Measurements from ENCODE around the gene TTC34.
"Not testable (repeated sequence)": the region's sequence is repeated elsewhere in the genome, so short reads cannot be mapped to it uniquely, and the experiment has no call there.

The TTC34 gene

DNA sequence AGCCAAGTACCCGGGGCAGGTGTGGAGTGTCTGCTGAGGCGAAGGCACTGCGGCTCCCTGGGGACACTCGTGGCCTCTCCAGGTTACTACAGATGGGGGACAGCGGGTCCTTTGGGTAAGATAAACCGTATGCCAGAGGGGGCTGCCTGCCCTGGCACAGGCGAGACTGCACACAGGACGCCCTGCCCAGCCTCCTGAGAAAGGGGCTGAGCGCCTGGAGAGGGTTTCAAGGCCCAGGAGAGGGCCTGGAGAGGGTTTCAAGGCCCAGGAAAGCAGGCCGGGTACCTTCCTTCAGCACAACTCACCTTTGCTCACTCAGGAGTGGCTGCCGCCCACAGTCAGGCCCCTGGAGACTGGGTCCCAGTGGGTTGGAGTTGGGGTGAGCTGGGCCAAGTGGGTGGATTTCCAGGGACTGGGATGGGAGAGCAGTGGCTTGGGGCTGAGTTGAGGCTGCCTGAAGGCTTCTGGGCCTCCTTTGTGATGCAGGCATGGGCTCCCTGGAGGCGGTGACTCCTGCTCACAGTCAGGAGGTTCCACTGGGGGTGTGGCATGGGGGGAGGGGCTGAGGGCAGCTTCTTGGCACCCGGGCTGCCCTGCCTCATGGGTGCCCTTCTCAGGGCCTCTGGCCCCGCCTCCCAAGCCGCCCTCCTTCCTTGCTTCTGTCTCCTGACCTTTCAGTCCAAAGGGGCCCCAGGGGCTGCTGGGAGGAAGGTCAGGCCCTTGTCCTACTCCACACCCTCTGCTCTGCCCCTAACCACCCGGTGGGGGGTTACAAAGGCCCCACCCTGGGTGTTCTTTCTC is 168.7 kb downstream of the TTC34 start, which contains the start of gene MMEL1:
Gene MMEL1, minus strand, starts transcription at position 456 of the 801 bp plus-strand sequence. CDS start 3,532 bp downstream, outside the sequence.
- H3K27me3 Mint-ChIP-seq, result peaks cover 51% of the 10 kb centered on the region
- ATAC-seq (no peak), DNase-seq (no peak)
- peak within 1 kb of the TSS; percentile 7 to 84 for H3K27ac Mint-ChIP-seq
- peaks cover 4 to 24% of the 10 kb centered on the region in 2 donors for H3K9me3 Mint-ChIP-seq
- H3K4me1 Mint-ChIP-seq, result peaks cover 31% of the 10 kb centered on the region
- H3K4me3 Mint-ChIP-seq, result no peak within 1 kb of the TSS

GRCh38 chr1:2632051-2632430 is 169.5 kb downstream of the TTC34 start:
- H3K9me3 Mint-ChIP-seq, result peaks cover 3 to 21% of the 10 kb centered on the region in 2 donors
- peaks cover 58% of the 10 kb centered on the region for H3K27me3 Mint-ChIP-seq
- ATAC-seq (no peak), DNase-seq (no peak)
- H3K4me3 Mint-ChIP-seq, result no peak overlapping the region
- peaks cover 31% of the 10 kb centered on the region for H3K4me1 Mint-ChIP-seq
- H3K27ac Mint-ChIP-seq, result peak overlapping the region in 1 of 2 donors; percentile 84

DNA sequence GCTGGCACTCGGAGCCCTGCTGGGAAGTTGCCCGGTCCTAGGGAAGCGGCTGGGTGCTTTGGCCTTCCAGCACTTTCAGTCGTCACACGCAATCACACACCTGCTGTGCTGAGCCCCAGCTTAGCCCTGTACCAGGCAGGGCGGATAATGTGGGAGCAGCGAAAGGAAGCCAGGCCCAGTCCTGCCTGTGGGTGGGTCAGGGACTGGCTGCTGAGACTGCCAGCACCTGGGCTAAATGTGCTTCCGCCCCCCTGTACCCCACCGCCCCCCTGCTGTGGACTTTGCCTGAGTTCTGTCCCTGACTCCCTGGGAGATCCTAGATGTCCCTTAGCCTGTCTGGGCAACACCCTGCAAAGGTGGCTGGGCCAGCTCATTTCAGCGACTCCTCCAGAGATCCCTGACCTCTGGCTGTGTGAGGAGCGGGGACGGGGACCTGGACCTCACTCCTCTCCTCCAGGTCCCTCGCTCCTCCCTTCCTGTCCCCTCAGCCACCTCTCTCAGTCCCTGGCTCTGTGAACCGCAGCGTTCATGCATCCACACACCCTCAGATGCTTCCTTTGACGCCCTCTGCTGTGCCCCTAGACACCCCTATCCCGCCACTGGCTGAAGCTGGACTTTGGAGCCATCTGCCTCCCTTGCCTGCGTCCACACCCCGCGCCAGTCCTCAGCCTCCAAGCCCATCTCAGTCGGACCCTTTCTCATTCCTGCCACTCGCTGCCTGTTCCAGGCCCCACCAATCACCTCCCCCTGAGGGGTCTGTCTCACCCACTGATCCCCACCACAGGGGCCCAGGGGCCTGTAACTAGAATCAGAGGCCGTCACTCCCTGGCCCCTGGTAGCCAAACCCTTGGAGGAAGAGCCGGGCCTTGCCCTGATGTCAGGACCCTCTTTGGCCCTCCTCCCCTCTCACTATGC is 170.1 kb downstream of the TTC34 start:
- Mint-ChIP-seq H3K4me1 (peaks cover 31% of the 10 kb centered on the region), H3K27me3 (peaks cover 62% of the 10 kb centered on the region), H3K27ac (no peak overlapping the region), H3K4me3 (no peak overlapping the region), H3K9me3 (peaks cover 0 to 15% of the 10 kb centered on the region in 2 donors)
- no peak for ATAC-seq
- no peak for DNase-seq

GRCh38 chr1:2630498-2631135 is 170.9 kb downstream of the TTC34 start:
- peaks cover 0 to 10% of the 10 kb centered on the region in 2 donors for H3K9me3 Mint-ChIP-seq
- H3K4me3 Mint-ChIP-seq, result no peak overlapping the region
- H3K27ac Mint-ChIP-seq, result no peak overlapping the region
- H3K4me1 Mint-ChIP-seq, result peaks cover 31% of the 10 kb centered on the region
- H3K27me3 Mint-ChIP-seq, result peaks cover 65% of the 10 kb centered on the region
- DNase-seq (no peak), ATAC-seq (no peak)

- Mint-ChIP-seq H3K27ac (no peak overlapping the region), H3K4me3 (peak overlapping the region in 1 of 2 donors; percentile 26), H3K27me3 (peaks cover 71% of the 10 kb centered on the region), H3K9me3 (peaks cover 0 to 10% of the 10 kb centered on the region in 2 donors), H3K4me1 (peaks cover 31% of the 10 kb centered on the region)
- DNase-seq (no peak), ATAC-seq (no peak)
These were observed 171.6 kb downstream of the TTC34 start for GRCh38 chr1:2629627-2630497.

DNA sequence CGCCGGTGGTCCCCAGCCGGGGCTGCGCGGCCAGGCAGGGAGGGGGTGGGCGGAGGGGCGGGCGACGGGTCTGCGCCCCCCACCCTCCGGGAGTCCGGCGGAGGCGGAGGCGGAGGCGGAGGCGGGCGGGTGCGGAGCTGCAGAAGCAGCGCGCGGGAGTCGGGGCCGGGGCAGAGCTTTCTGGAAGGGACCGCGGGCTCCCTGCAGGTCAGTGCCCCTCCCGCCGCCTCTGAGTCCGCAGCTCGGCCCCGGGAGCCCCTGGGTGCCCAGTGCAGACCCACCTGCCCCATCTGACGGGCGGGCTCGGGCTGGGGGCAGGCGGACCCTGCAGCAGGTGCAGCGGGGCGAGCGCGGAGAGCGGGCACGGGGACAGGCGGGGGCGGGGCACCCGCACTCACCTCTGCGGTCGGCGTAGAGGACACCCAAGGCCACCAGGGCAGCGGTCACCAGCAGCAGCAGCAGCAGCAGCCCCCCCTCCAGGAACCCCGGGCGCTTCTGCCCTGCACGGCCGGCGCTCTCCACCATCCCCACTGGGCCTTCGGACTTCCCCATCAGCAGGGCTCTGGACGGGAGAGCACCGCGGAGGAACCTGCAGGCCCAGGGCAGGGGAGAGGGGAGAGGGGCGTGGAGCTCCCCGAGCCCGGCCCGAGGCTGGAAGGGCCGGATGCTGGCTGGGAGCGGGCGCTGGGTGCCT is 172.4 kb downstream of the TTC34 start:
- peak overlapping the region in 1 of 2 donors; percentile 21 for H3K4me3 Mint-ChIP-seq
- peak; percentile 49 for ATAC-seq

GRCh38 chr1:2628191-2628932 is 173.1 kb downstream of the TTC34 start:
- H3K27ac Mint-ChIP-seq, result no peak overlapping the region
- peaks cover 77% of the 10 kb centered on the region for H3K27me3 Mint-ChIP-seq
- ATAC-seq (peak; percentile 50), DNase-seq (no peak)
- peaks cover 0 to 10% of the 10 kb centered on the region in 2 donors for H3K9me3 Mint-ChIP-seq
- H3K4me3 Mint-ChIP-seq, result peak overlapping the region; percentile 44 to 70
- peaks cover 37% of the 10 kb centered on the region for H3K4me1 Mint-ChIP-seq

More for the DNA sequence above, 172.4 kb downstream of the TTC34 start:
- Mint-ChIP-seq H3K27ac (no peak overlapping the region), H3K27me3 (peaks cover 77% of the 10 kb centered on the region), H3K9me3 (peaks cover 0 to 10% of the 10 kb centered on the region in 2 donors), H3K4me1 (peaks cover 32% of the 10 kb centered on the region)
- DNase-seq, result no peak

DNA sequence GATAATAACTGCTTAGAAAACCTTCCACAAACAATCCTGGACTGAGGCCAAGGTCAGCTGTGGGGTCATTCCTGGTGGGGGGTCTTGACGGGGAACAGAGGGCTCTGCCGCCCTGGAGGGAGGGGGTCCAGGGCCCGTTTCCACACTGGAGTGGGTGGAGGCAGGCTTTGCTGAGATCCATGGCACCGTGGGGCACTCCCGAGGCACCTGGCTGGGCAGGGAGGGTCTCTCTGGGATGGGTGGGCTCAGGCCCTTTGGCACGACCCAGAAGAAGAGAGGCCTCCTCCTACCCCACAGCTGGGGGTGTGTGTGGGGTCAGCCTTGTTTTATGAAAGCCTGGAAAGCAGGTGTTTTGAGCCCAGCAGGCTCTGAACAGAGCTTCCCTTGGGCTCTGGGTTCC is 173.7 kb downstream of the TTC34 start:
- ATAC-seq, result no peak
- Mint-ChIP-seq H3K27ac (no peak overlapping the region), H3K4me3 (peak overlapping the region in 1 of 2 donors; percentile 26), H3K4me1 (peaks cover 37% of the 10 kb centered on the region), H3K9me3 (peaks cover 0 to 10% of the 10 kb centered on the region in 2 donors), H3K27me3 (peaks cover 77% of the 10 kb centered on the region)
- no peak for DNase-seq

DNA sequence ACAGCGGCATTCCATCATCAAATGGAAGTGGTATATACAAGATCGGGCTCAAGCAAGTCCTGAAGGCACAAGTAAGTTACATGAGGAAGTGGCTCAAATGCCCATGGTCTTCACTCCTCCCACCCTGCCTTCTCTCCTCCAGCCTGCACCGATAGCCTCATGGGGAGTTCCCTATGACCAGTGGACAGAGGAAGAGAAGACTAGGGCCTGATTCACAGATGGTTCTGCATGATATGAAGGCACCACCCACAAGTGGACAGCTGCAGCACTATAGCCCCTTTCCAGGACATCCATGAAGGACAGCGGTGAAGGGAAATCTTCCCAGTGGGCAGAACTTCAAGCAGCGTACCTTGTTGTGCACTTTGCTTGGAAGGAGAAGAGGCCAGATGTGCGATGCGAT is 175.7 kb downstream of the TTC34 start:
- DNase-seq, H3K27ac Mint-ChIP-seq, H3K4me3 Mint-ChIP-seq, ATAC-seq: not testable (repeated sequence)
- peaks cover 0 to 16% of the 10 kb centered on the region in 2 donors for H3K9me3 Mint-ChIP-seq
- peaks cover 31% of the 10 kb centered on the region for H3K4me1 Mint-ChIP-seq
- H3K27me3 Mint-ChIP-seq, result peaks cover 59% of the 10 kb centered on the region

DNA sequence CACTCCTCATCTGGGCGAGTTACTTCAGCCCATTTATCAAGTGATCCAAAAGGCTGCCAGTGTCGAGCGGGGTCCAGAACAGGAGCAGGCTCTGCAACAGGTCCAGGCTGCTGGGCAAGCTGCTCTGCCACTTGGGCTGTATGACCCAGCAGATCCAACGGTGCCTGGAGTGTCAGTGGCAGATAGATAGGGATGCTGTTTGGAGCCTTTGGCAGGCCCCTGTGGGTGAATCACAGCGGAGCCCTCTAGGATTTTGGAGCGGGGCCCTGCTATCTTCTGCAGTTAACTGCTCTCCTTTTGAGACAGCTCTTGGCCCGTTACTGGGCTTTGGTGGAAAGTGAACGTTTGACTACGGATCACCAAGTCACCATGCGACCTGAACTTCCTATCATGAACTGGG is 176.2 kb downstream of the TTC34 start:
- H3K27me3 Mint-ChIP-seq, result peaks cover 55% of the 10 kb centered on the region
- H3K4me3 Mint-ChIP-seq, result no peak overlapping the region
- no peak for ATAC-seq
- peaks cover 0 to 12% of the 10 kb centered on the region in 2 donors for H3K9me3 Mint-ChIP-seq
- peaks cover 31% of the 10 kb centered on the region for H3K4me1 Mint-ChIP-seq
- no peak overlapping the region for H3K27ac Mint-ChIP-seq
- DNase-seq, result no peak

DNA sequence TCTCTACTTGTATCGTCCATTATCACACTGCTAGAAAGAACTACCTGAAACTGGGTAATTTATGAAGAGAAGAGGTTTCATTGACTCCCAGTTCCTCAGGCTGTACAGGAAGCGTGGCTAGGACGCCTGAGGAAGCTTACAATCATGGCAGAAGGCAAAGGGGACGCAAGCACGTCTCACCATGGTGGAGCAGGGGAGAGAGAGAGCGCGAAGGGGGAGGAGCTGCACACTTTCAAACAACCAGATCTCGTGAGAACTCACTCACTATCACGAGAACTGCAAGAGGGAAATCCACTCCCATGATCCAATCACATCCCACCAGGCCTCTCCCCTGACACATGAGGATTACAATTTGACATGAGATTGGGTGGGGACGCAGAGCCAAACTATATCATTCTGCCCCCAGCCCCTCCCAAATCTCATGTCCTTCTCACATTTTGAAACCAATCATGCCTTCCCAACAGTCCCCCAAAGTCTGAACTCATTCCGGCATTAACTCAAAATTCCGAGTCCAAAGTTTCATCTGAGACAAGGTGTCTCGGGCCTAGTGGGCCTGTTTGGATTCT is 176.7 kb downstream of the TTC34 start:
- Mint-ChIP-seq H3K4me3 (no peak overlapping the region), H3K27ac (no peak overlapping the region), H3K27me3 (peaks cover 50% of the 10 kb centered on the region), H3K4me1 (peaks cover 28% of the 10 kb centered on the region), H3K9me3 (peaks cover 3 to 13% of the 10 kb centered on the region in 2 donors)
- DNase-seq (no peak), ATAC-seq (no peak)

DNA sequence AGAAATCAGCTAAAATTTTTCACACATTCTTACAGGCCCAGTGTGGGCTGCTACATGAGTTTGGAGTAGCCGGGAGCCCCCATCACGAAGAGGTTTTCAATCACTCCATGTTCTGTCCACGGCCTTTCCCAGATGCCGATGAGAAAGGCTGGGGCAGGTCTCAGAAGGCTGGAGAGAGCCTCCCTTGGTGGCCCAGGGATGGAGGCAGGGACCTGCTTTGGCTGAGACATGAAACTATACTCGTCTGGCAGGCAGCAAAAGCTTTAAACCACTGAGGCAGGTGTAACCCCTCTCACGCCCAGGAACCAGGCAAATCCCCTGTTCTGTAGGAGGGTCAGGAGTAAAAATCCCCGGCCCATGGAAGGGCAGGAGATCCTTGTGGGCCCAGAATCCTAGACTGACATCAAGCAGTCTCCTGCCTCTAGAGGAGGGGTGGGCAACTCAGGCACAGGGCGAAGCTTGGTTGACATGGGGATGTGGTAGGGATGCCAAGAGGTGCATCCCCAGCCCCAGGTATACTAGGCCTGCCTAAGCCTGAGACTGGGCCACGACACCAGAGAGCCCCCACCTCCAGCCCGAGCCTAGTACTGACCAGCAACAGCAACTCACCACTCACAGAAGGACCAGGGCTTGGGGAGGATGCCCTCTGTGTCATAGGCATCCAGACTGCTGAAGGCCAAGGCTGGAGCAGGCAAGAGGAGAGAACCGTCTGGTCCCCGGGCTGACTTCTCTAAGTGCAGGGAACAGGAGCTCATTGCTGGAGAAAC is 177.7 kb downstream of the TTC34 start:
- no peak for DNase-seq
- Mint-ChIP-seq H3K4me3 (no peak overlapping the region), H3K27me3 (peaks cover 43% of the 10 kb centered on the region), H3K4me1 (peaks cover 22% of the 10 kb centered on the region), H3K9me3 (peaks cover 7 to 18% of the 10 kb centered on the region in 2 donors), H3K27ac (no peak overlapping the region)
- ATAC-seq, result peak; percentile 37
